Spleen (tissue), 11 donors: Measurements from ENCODE around the gene MCCC1. TPM values are rescaled to one million over a fixed set of nuclear protein-coding genes. Genes with fewer than 3 reads are reported as not detected.
A peak's percentile ranks its signal among the peaks of the same experiment; 100 is the strongest.
"Not testable (repeated sequence)": the region's sequence is repeated elsewhere in the genome, so short reads cannot be mapped to it uniquely, and the experiment has no call there.

ENCODE experiments used
- DNase-seq: peaks from one replicate; pipeline ENCODE4 v3.0.0-alpha.2; 2020
- H3K27ac ChIP-seq, 8 donors: fragments of 200-600 bp; sonication (generic) in 7 of 8; 1 replicate in 4 of 8; 2 replicates in 4 of 8; pipeline versions ENCODE4 v1.5.0 to v1.8.0; 2016 to 2021; ENCODE audit warnings: inconsistent platforms in 4 of 8, mild to moderate bottlenecking in 4 of 8, moderate library complexity in 1 of 8
- H3K27me3 ChIP-seq, 7 donors: fragments of 200-600 bp; sonication (generic) in 6 of 7; replicated peaks in 1 of 7; 1 replicate in 4 of 7; 2 replicates in 3 of 7; pipeline versions ENCODE4 v1.5.0 to v1.8.0; 2016 to 2021; ENCODE audit warnings: inconsistent platforms in 3 of 7, mild to moderate bottlenecking in 1 of 7
- H3K36me3 ChIP-seq, 6 donors: fragments of 200-600 bp; sonication (generic) in 5 of 6; 1 replicate in 4 of 6; 2 replicates in 2 of 6; pipeline versions ENCODE4 v1.5.0 to v1.8.0; 2016 to 2021; ENCODE audit warnings: inconsistent platforms in 2 of 6
- H3K4me1 ChIP-seq, 6 donors: fragments of 200-600 bp; sonication (generic) in 5 of 6; 1 replicate in 3 of 6; 2 replicates in 3 of 6; pipeline versions ENCODE4 v1.5.0 to v1.8.0; 2016 to 2021; ENCODE audit warnings: inconsistent platforms in 3 of 6
- H3K4me3 ChIP-seq, 8 donors: fragments of 200-600 bp; sonication (generic) in 7 of 8; 1 replicate in 4 of 8; 2 replicates in 4 of 8; pipeline versions ENCODE4 v1.5.0 to v1.8.0; 2016 to 2021; ENCODE audit warnings: inconsistent platforms in 4 of 8, mild to moderate bottlenecking in 4 of 8, moderate library complexity in 2 of 8
- H3K9me3 ChIP-seq, 8 donors: fragments of 200-600 bp; sonication (generic) in 7 of 8; 1 replicate in 4 of 8; 2 replicates in 4 of 8; pipeline versions ENCODE4 v1.5.0 to v1.8.0; 2016 to 2021; ENCODE audit warnings: inconsistent platforms in 4 of 8
- CTCF ChIP-seq, 11 experiments: fragments of 200-600 bp in 7 of 11; fragments of 450-650 bp in 4 of 11; sonication (generic) in 4 of 11; IDR thresholded peaks in 8 of 11; conservative IDR thresholded peaks in 3 of 11; 1 replicate in 7 of 11; 2 replicates in 4 of 11; pipeline versions ENCODE4 v1.4.0 to v1.8.0; 2016 to 2021; ENCODE audit warnings: antibody characterized with exemption in 11 of 11, inconsistent platforms in 4 of 11, mild to moderate bottlenecking in 1 of 11
- POLR2A ChIP-seq, 3 donors: fragments of 450-650 bp; IDR thresholded peaks; one replicate each; pipeline ENCODE4 v1.5.1; 2017; ENCODE audit warnings: antibody characterized with exemption in 3 of 3, mild to moderate bottlenecking in 1 of 3
- POLR2AphosphoS5 ChIP-seq, 3 donors: sonication (generic); formaldehyde crosslinking; IDR thresholded peaks; one replicate each; pipeline ENCODE4 v1.5.1; 2017; ENCODE audit warnings: antibody characterized with exemption in 3 of 3
- WGBS, 5 donors: extraction: QIAGEN DNeasy Blood & Tissue Kit in 3 of 5; methylation state at CpG; one replicate each; pipeline versions ENCODE4 v1.1.5 to v1.1.7; 2013 to 2018; 5-methylcytosine and 5-hydroxymethylcytosine counted together
- intact Hi-C: fragments of 100-400 bp; cut with DNase I; formaldehyde crosslinking; loops from one replicate; pipeline ENCODE4 v1.15.0; 2023; ENCODE audit warnings: low total_unique reads
- polyA plus RNA-seq, 3 donors: library from polyadenylated mRNA; stranded (reverse); fragments of 200-250 nt; gene quantifications; one replicate each; pipeline ENCODE4 v1.2.1, GENCODE V29; 2013
- total RNA-seq, 7 donors: library from RNA; depleted of rRNA in 3 of 7; stranded (reverse); fragments of >200 nt in 3 of 7; fragmentation: NEBNext Ultra II Directional in 4 of 7; extraction: Animal tissue kit (Norgen Biotek cat#: 25700) in 4 of 7; gene quantifications; one replicate each; pipeline versions ENCODE4 v1.1.0 to v1.2.1, GENCODE V29; 2016 to 2021
- donor health status: healthy with polysubstance abuse.
- donor health status: DM: no; HTN: no; CAD: no; lungs with moderate emphysema.
- donor health status: DM: no; HTN: no; CAD: no.
- donor health status: Bipolar disorder and iron deficiency.
- donor health status: healthy.
- donor health status: DM: no; HTN: no; CAD: no.
- donor health status: DM: yes; HTN: yes; CAD: no.

Gene MCCC1
- total and polyA plus RNA-seq, 10 donors, result 18.6 to 96.1 (median 28.7) TPM

- peaks cover 0 to 14% (median 8%) of the 10 kb centered on the region in 6 donors for H3K4me1 ChIP-seq
- TF ChIP-seq POLR2A (IDR thresholded peaks at IDR 0.05), result no peak
- TF ChIP-seq POLR2AphosphoS5 (IDR thresholded peaks at IDR 0.05), result no peak
- TF ChIP-seq CTCF (IDR thresholded peaks at IDR 0.05 in 8 of 11, conservative IDR thresholded peaks at IDR 0.05 in 3 of 11), result no peak
- no peak for DNase-seq
- WGBS, 5 donors, result 73 to 91% (median 81%) methylated on average over 6 of the region's 6 CpGs
- peaks cover 0 to 14% (median 6%) of the 10 kb centered on the region in 8 donors for H3K9me3 ChIP-seq
- no peaks in the 10 kb centered on the region for H3K36me3 ChIP-seq
- H3K4me3 ChIP-seq, result no peak overlapping the region
- H3K27ac ChIP-seq, result no peak overlapping the region
- H3K27me3 ChIP-seq, result no peaks in the 10 kb centered on the region
- intact Hi-C loops, result no loop called here
Measured at GRCh38 chr3:183106635-183107034, 7.3 kb upstream of the MCCC1 start.

GRCh38 chr3:183103950-183104349 lies 4.7 kb upstream of the MCCC1 start:
- intact Hi-C loops, result not testable (repeated sequence)
- WGBS, 5 donors, result 94 to 98% (median 96%) methylated on average over 16 to 28 of the region's 28 CpGs

GRCh38 chr3:183101040-183101439 lies 1.7 kb upstream of the MCCC1 start:
- WGBS, 5 donors, result 94 to 100% (median 98%) methylated on average over 5 to 17 of the region's 24 CpGs; no CpG with 5 or more reads in 1 of the 5 donors
- H3K27ac ChIP-seq, H3K9me3 ChIP-seq, H3K36me3 ChIP-seq, intact Hi-C loops, H3K27me3 ChIP-seq, H3K4me3 ChIP-seq: not testable (repeated sequence)
- DNase-seq, result peak; percentile 80
- peaks cover 9 to 32% (median 24%) of the 10 kb centered on the region in 6 donors for H3K4me1 ChIP-seq

More at GRCh38 chr3:183103950-183104349, 4.7 kb upstream of the MCCC1 start:
- H3K9me3 ChIP-seq, H3K36me3 ChIP-seq, H3K27me3 ChIP-seq, H3K4me3 ChIP-seq, H3K27ac ChIP-seq, DNase-seq: not testable (repeated sequence)
- peaks cover 6 to 24% (median 15%) of the 10 kb centered on the region in 6 donors for H3K4me1 ChIP-seq

GRCh38 chr3:183100376-183100775 lies 1.1 kb upstream of the MCCC1 start:
- Histone ChIP-seq H3K27me3 (no peaks in the 10 kb centered on the region), H3K4me3 (no peak overlapping the region), H3K36me3 (peaks cover 0 to 9% (median 0%) of the 10 kb centered on the region in 6 donors), H3K9me3 (no peaks in the 10 kb centered on the region), H3K4me1 (peaks cover 9 to 32% (median 24%) of the 10 kb centered on the region in 6 donors), H3K27ac (peak overlapping the region in 7 of 8 donors; percentile 73 to 93 (median 89))
- TF ChIP-seq POLR2A (IDR thresholded peaks at IDR 0.05) (no peak), CTCF (IDR thresholded peaks at IDR 0.05 in 8 of 11, conservative IDR thresholded peaks at IDR 0.05 in 3 of 11) (no peak), POLR2AphosphoS5 (IDR thresholded peaks at IDR 0.05) (no peak)
- no peak for DNase-seq
- WGBS, 5 donors, result 94 to 99% (median 95%) methylated on average over 5 to 6 of the region's 6 CpGs
- intact Hi-C loops, result no loop called here

GRCh38 chr3:183099838-183100204 lies 525 bp upstream of the MCCC1 start:
- Histone ChIP-seq H3K27me3 (no peaks in the 10 kb centered on the region), H3K4me1 (peaks cover 9 to 35% (median 24%) of the 10 kb centered on the region in 6 donors), H3K9me3 (no peaks in the 10 kb centered on the region), H3K36me3 (peaks cover 0 to 9% (median 0%) of the 10 kb centered on the region in 6 donors), H3K4me3 (peak overlapping the region; percentile 86 to 99 (median 96)), H3K27ac (peak overlapping the region; percentile 73 to 93 (median 88))
- intact Hi-C loops, result no loop called here
- 0 to 11% (median 4%) methylated on average over 1 of the region's 1 CpG for WGBS, 5 donors
- TF ChIP-seq POLR2A (IDR thresholded peaks at IDR 0.05) (no peak), POLR2AphosphoS5 (IDR thresholded peaks at IDR 0.05) (no peak), CTCF (IDR thresholded peaks at IDR 0.05 in 8 of 11, conservative IDR thresholded peaks at IDR 0.05 in 3 of 11) (no peak)
- no peak for DNase-seq
